Muscle of arm (tissue), 12 donors: ENCODE data around the gene EMX1. TPM values are rescaled to one million over a fixed set of nuclear protein-coding genes. Genes with fewer than 3 reads are reported as not detected.

Experiments used
- DNase-seq: peaks from one replicate; pipeline ENCODE4 v3.0.0-alpha.2; 2013
- polyA plus RNA-seq, 12 donors: library from polyadenylated mRNA; unstranded; fragments of 120-200 nt; gene quantifications; one replicate each; pipeline ENCODE4 v1.2.1, GENCODE V29; 2013; ENCODE audit not compliant: insufficient read length in 12 of 12

The EMX1 gene
- polyA plus RNA-seq, 12 donors: 0.10 to 0.27 (median 0.16) TPM; not detected in 8

- no peak for DNase-seq
Measured at GRCh38 chr2:72942881-72943418, 25.6 kb downstream of the EMX1 start.

GRCh38 chr2:72943540-72944395, 26.4 kb downstream of the EMX1 start:
- no peak for DNase-seq

- no peak for DNase-seq
Measured at GRCh38 chr2:72944804-72945449, 27.6 kb downstream of the EMX1 start.

- no peak for DNase-seq
Measured at GRCh38 chr2:72945450-72946019, 28.2 kb downstream of the EMX1 start.

- DNase-seq: no peak
Measured at GRCh38 chr2:72946466-72946865, 29.1 kb downstream of the EMX1 start.

DNA sequence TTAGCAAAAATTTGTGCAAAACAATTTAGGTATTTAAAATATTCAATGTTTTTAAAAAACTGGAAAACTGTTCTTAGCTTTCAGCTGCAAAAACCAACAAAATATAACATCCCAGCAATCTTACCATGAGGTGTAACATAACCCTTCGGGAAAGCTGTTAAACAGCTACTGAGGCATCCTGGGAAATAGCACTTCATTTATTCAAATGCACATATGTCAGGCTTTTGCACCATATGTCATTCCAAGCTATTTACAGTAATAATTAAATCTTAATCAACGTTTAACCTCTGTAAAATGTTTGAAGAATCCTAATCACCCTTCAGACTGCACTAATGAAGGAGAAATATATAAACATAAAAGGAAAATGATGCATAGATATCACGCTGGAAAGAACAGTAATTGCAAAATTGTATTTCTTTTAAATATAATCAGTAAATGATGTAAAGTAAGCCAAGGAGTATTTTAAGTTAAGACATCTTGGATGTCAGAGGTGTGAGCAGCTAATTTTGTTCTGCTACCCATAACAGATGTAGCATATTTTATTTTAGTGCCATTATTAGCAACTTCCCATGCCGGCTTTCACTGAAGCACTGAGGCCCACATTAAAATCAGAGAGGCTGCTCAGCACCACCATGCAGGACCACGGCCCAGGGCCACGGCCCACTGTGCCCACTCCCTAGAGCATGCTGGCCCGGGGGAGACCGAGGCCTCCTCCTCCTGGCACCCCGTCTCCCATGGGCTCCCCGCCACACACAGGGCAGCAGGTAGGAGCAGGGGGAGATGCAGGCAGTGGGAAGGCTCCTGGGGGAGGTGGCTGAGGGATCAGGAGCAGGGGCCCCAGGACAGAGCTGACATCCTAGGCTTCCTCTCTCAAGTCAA, 30.9 kb downstream of the EMX1 start:
- no peak for DNase-seq

DNA sequence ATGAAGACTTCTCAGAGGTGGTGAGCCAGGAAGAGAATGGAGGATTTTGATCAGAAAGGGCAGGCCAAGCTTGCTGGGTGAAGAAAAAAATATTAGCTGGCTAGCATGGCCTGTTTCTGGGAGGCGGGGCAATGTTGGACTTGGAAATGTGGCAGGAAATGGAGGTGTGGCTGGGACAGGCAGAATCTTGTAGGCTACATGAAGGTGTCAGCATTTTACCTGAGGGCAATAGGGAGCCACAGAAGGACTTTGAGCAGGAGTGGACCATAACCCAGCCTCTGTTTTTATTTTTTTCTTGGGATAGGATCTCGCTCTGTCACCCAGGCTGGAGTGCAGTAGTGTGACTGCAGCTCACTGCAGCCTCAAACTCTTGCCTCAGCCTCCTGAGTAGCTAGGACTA, 31.7 kb downstream of the EMX1 start:
- no peak for DNase-seq

DNA sequence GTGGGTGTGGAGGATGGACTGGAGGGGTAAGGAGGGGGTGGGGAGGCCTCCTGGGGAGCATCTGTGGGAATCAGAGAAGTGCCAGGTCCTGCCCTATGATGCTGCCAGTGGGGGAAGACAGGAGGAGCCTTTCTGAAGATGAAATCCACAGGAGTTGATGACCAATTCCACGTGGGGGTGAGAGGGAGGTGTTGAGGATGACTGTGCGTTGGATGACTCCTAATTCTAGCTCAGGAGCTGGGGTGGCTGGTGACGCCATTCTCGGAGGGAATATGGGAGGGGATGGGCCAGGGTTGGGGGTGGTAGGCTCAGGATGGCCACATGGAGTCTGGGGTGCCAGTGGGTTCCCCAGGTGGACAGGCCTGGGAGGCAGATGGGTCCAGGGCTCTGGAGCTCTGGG, 32.3 kb downstream of the EMX1 start:
- no peak for DNase-seq

DNA sequence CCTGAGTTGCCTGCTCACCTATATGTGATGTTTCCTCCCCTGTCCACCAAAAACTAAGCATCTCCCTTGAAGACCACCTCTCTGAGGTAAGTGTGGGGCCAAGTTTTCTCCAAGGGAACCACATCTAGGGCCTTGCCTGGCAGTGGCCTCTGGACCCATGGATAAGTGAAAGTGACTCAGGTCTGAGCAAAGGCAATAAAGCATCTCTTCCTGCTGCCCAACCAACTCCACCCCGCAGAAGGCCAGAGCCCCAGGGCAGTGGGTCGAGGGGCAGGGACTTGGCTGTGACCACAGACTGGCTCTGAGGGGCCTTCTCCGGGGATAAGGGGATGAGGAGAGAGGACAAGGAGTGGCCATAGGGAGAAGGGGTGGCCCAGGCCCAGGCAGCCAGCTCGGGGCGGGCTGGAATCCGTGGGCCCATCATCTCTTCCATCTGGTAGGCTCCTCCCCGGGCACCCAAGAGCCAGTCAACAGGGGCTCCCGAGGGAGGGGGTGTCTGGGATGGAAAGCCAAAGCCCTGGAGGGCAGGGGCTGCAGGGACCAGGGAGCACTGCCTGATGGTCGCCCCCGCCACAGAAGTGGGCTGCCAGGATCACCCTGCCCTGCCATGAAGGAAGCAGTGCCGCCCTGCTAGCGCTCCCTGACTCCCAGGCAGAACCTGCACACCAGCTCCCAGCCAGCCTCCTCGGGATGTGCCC, 33.4 kb downstream of the EMX1 start:
- no peak for DNase-seq

DNA sequence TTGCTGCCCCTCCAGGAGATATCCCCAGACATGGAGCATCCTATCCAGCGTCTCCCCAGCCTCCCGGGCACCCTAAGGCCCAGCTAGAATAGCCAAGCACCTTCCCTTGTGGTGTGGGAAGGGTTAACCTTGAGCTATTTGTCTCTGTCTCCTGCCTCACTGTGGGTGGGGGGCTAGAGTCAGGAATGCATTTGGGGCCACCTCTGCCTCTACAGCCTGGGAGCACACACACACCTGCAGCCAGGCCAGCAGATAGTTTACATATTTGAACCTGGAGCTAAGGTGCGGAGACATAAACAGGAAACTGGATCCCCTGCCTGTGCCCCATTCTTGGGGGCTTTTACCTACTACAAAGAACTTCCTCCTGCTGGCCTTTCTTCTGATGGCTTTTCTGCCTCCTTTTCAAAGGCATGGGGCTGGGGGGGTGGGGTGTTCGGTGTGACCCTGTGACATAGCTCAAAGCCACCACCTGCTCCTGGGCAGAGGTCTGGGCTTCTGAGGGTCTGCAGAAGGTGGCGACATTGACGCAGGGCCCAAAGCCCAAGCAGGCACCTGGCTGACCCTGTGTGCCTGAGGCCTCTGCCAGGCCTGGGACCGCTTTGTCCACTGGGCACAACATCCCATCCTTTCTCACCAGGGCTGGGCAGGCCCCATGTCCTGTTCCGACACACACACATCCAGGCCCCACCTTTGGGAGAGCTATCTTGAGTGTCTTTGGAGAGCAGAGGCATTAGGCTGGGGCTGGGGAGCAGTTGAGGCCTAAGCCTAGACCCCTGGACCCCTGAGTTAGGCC, 34.2 kb downstream of the EMX1 start:
- DNase-seq: no peak

DNA sequence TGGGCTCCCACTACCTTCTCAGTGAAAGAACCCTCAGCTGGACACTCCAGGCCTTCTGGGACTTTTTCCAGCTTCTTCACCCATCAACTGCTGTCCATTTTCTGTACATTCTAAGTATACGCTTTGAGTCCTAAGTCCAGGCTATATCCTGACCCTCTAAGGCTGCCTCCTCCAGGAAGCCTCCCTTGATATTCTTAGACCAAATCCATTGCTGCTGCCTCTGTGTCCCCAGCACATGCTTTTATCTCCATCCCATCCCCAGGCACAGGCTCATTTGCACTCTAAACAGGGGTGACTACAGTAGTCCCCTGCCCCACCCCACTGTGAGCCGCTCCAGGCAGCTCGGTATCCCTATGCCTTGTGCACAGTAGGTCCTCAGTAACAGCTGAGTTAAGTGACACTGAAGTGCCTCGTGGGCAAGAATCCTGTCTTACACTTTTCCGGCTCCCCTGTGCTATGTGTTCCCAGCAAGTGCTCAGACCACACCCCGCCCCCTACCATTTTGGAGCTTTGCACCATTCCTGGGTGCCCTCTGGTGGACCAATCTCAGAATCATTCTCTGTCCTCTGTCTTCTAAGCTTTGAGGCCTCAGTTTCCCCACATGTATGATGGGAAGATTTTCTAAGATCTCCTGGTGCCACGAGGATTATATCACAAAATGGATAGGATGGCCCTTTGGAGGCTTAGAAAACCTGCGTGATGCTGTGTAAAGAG, 34.9 kb downstream of the EMX1 start:
- no peak for DNase-seq

DNA sequence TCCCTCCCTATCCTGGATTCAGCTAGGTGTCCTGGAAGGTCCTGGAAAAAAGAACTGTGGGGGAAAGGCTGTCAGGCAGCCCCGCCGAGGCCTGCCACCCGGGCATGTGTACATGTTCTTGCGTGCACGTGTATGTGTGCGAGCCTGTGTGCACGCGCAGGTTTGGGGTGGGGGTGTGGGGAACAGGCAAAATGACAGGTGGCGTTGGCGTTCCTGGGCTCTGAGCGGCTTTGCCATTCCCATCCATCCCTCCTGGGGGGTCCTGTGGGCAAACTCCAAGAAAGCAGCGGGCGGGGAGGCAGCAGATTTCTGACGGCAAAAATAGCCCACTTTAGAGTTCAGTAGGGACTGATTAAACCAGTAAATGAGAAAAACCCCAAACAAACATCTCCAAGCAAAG, 35.6 kb downstream of the EMX1 start:
- DNase-seq: no peak

- no peak for DNase-seq
Measured at GRCh38 chr2:72953528-72953927, 36.2 kb downstream of the EMX1 start.

GRCh38 chr2:72953976-72954375, 36.7 kb downstream of the EMX1 start:
- DNase-seq: no peak

GRCh38 chr2:72954376-72955227, 37.3 kb downstream of the EMX1 start:
- DNase-seq: no peak

GRCh38 chr2:72955228-72956049, 38.1 kb downstream of the EMX1 start:
- DNase-seq: no peak

DNA sequence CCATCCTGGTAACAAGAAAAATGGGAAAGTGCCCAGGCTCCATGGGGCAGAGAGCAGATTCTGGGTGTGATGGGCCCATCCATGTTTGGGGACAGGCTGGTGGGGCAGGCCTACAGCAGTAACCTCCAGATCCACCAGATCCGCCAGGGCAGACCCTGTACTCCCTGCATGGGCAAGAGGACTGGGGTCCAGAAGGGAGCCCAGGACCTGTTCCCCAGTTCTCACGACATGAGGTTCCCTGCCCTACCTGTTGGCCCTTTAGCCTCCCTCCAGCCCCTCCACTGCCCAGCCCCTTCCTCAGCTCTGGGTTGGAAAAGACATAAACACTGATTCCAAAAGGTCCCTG, 38.7 kb downstream of the EMX1 start:
- DNase-seq: no peak

DNA sequence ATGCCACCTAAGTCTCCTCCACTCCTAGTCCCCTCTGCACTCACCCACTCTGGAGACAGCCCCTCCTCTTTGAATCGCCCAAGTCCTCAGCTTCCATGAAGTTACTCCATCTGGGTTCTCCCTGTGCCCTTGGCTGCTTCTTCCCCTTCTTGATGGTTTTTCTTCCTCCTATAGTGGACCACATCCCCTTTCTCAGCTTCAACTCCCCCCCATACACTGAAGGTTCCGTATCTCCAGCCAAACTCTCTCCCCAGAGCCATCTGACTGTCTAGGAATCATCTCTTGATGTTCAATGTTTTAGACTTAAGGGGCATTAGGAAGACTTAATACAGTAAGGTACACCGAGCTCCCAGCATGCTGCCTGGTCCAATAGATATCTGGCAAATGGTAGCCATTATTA, 39.6 kb downstream of the EMX1 start:
- DNase-seq: no peak
